GM21390 (cell line): Measurements from ENCODE around the gene SMG6.
"Not testable (repeated sequence)": the region's sequence is repeated elsewhere in the genome, so short reads cannot be mapped to it uniquely, and the experiment has no call there.

Experiments
- ATAC-seq: cut with Tn5 transposase; IDR thresholded peaks from one replicate; pipeline ENCODE4 v1.9.1; 2021; ENCODE audit not compliant: unreplicated experiment

SMG6 gene

GRCh38 chr17:2207815-2208515 is 95.6 kb downstream of the SMG6 start:
- no peak for ATAC-seq

GRCh38 chr17:2204393-2204792 is 99.2 kb downstream of the SMG6 start:
- ATAC-seq: no peak

GRCh38 chr17:2203818-2204217 is 99.8 kb downstream of the SMG6 start:
- no peak for ATAC-seq

GRCh38 chr17:2202996-2203575 is 100.5 kb downstream of the SMG6 start:
- ATAC-seq: no peak

- no peak for ATAC-seq
Observed at GRCh38 chr17:2202302-2202995, 101.1 kb downstream of the SMG6 start.

- ATAC-seq: not testable (repeated sequence)
Observed at GRCh38 chr17:2199386-2199785, 104.2 kb downstream of the SMG6 start.

GRCh38 chr17:2198927-2199326 is 104.7 kb downstream of the SMG6 start:
- no peak for ATAC-seq

- no peak for ATAC-seq
Observed at GRCh38 chr17:2197271-2197670, 106.3 kb downstream of the SMG6 start.

- ATAC-seq: peak; percentile 43
Observed at GRCh38 chr17:2195729-2196128, 107.9 kb downstream of the SMG6 start.

GRCh38 chr17:2194889-2195335 is 108.7 kb downstream of the SMG6 start:
- ATAC-seq: no peak

GRCh38 chr17:2192367-2193057 is 111.1 kb downstream of the SMG6 start:
- no peak for ATAC-seq

- ATAC-seq: no peak
Observed at GRCh38 chr17:2191785-2192184, 111.8 kb downstream of the SMG6 start.

GRCh38 chr17:2191227-2191626 is 112.4 kb downstream of the SMG6 start:
- no peak for ATAC-seq

GRCh38 chr17:2190014-2190413 is 113.6 kb downstream of the SMG6 start:
- no peak for ATAC-seq

GRCh38 chr17:2188971-2189630 is 114.5 kb downstream of the SMG6 start:
- ATAC-seq: no peak

GRCh38 chr17:2187758-2188157 is 115.8 kb downstream of the SMG6 start:
- ATAC-seq: no peak

- no peak for ATAC-seq
Observed at GRCh38 chr17:2186937-2187336, 116.6 kb downstream of the SMG6 start.

- ATAC-seq: no peak
Observed at GRCh38 chr17:2184993-2185931, 118.3 kb downstream of the SMG6 start.

- ATAC-seq: no peak
Observed at GRCh38 chr17:2183346-2183745, 120.2 kb downstream of the SMG6 start.

GRCh38 chr17:2181897-2182448 is 121.6 kb downstream of the SMG6 start:
- no peak for ATAC-seq
